Heart right ventricle (tissue), 16 donors: ENCODE results near the gene TWF1. TPM values are rescaled to one million over a fixed set of nuclear protein-coding genes. Genes with fewer than 3 reads are reported as not detected.
"Not testable (repeated sequence)": the region's sequence is repeated elsewhere in the genome, so short reads cannot be mapped to it uniquely, and the experiment has no call there.

ENCODE experiments used
- ATAC-seq, 8 donors: fragments of 200-7000 bp; cut with Tn5 transposase; one replicate each; pipeline ENCODE4 v1.9.1; 2020; ENCODE audit warnings: mild to moderate bottlenecking in 8 of 8, moderate library complexity in 8 of 8, moderate number of reproducible peaks in 1 of 8
- DNase-seq, 2 donors: peaks; one replicate each; pipeline ENCODE4 v3.0.0-alpha.2; 2020
- H3K27ac ChIP-seq, 10 donors: fragments of 200-600 bp; sonication (generic) in 2 of 10; one replicate each; pipeline versions ENCODE4 v1.5.0 to v1.8.0; 2020 to 2022; ENCODE audit warnings: mild to moderate bottlenecking in 3 of 10
- H3K27me3 ChIP-seq, 7 donors: fragments of 200-600 bp; one replicate each; pipeline ENCODE4 v1.8.0; 2021 to 2022; ENCODE audit warnings: mild to moderate bottlenecking in 2 of 7
- H3K36me3 ChIP-seq, 9 donors: fragments of 200-600 bp; sonication (generic) in 1 of 9; one replicate each; pipeline versions ENCODE4 v1.5.0 to v1.8.0; 2020 to 2022; ENCODE audit warnings: mild to moderate bottlenecking in 2 of 9
- H3K4me1 ChIP-seq, 9 donors: fragments of 200-600 bp; sonication (generic) in 1 of 9; one replicate each; pipeline versions ENCODE4 v1.5.0 to v1.8.0; 2020 to 2022; ENCODE audit warnings: mild to moderate bottlenecking in 4 of 9
- H3K4me3 ChIP-seq, 10 donors: fragments of 200-600 bp; sonication (generic) in 2 of 10; one replicate each; pipeline versions ENCODE4 v1.5.0 to v1.8.0; 2020 to 2022; ENCODE audit warnings: mild to moderate bottlenecking in 7 of 10, moderate library complexity in 2 of 10
- H3K9me3 ChIP-seq, 11 donors: fragments of 200-600 bp in 10 of 11; sonication (generic) in 2 of 11; one replicate each; pipeline versions ENCODE4 v1.5.0 to v1.8.0; 2013 to 2022; ENCODE audit warnings: mild to moderate bottlenecking in 2 of 11, control low read depth in 1 of 11, moderate library complexity in 1 of 11
- WGBS, 2 donors: extraction: QIAGEN DNeasy Blood & Tissue Kit; methylation state at CpG; one replicate each; pipeline ENCODE4 v1.1.7; 2013; ENCODE audit warnings: inconsistent platforms in 1 of 2; 5-methylcytosine and 5-hydroxymethylcytosine counted together
- intact Hi-C, 10 donors: fragments of 100-400 bp; cut with DNase I; formaldehyde crosslinking; loops; one replicate each; pipeline versions ENCODE4 v1.11.1 to v1.14.2; 2022
- polyA plus RNA-seq, 2 donors: library from polyadenylated mRNA; stranded (reverse); fragments of 200-250 nt; gene quantifications; one replicate each; pipeline ENCODE4 v1.2.3, GENCODE V29; 2013
- total RNA-seq, 10 donors: library from RNA; stranded (reverse); fragmentation: NEBNext Ultra II Directional in 3 of 10; extraction: Animal tissue kit (Norgen Biotek cat#: 25700) in 3 of 10; gene quantifications; one replicate each; pipeline versions ENCODE4 v1.2.1 to v1.2.4, GENCODE V29; 2021 to 2023
- TF ChIP-seq, protein P1 (sequence below), 9 donors: fragments of 200-600 bp; sonication (generic) in 2 of 9; IDR thresholded peaks; one replicate each; pipeline versions ENCODE4 v1.5.0 to v1.8.0; 2021 to 2022; ENCODE audit warnings: antibody characterized with exemption in 9 of 9, mild to moderate bottlenecking in 5 of 9, moderate library complexity in 1 of 9
- donor health status: Arrhythmogenic right ventricular cardiomyopathy.
- donor health status: ischemic (EF 13 %, LVEDD 7.1; RV severe dilation, severe dysfunction).
- donor health status: healthy with polysubstance abuse.
- donor health status: DM: no; HTN: yes; CAD: no.
- donor health status: DM: no; HTN: no; CAD: no.
- donor health status: ischemic (EF 25% LVEDD 6.9; RV normal size, moderate dysfunction).
- donor health status: ischemic (EF 25% LVEDD 5.7; RV mildly dilated, moderate dysfunction).
- donor health status: healthy.
- donor health status: DM: yes; HTN: yes; CAD: no.
- donor health status: Ischemic cardiomyopathy.
- donor health status: ischemic (EF 35%, LVEDD 5.7; RV mildly dilated, moderate dysfunction).
- donor health status: nonischemic (EF 11% LVEDD 7.7; RV severe dilation, severe dysfunction).
- donor health status: DM: yes; HTN: yes; CAD: no.
- donor health status: PGD.
- donor health status: ischemic (EF 29% LVEDD 5.4; RV normal size, mild dysfunction).
- donor health status: nonischemic (EF 23%, LVEDD 6.1; RV moderate dilation, normal function).

TWF1 gene
- total and polyA plus RNA-seq, 12 donors = 8.5 to 21.7 (median 11.1) TPM

DNA sequence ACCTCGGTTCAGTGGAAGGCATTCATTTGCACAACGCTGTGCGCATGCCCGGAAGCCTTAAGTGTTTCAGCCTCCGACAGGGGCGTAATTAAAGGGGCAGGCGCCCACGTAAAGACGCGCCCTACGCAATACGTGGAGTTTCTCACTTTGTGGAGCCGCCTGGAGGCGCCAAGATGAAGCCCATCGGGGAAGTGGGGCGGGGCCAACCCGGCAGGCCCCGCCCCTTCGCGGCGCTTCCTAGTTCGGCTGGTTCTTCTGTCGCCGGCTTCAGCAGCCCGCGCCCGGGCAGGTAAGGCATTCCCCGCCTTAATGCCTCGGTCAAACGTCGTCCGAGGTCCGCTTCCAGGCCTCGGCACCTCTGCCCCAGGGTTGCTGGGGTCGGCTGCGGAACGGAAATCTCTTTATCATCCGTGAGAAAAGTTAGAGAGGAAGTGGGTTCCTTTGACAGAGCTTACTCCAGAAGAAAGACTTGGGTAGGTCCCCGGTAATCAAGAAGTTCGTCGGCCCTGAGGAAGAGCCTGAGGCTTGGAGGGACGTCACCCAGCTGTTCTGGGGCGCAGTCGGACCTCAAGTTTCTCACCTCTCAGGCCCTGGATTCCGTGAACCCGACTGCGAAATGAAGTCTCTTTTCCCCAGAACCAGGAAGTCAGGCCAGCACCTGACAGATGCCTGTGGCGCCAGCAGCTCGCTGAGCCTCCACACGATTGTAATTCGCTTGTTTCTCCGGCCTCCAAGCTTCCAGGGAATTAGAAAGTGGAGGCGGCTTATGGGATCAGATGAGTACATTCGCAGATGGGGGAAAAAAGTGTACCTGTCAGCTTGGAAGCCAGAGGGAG lies 47.2 kb downstream of the TWF1 start, which contains the start of the genes IRAK4 and PUS7L:
TSS of gene IRAK4 (plus strand) at position 224 of the 836 bp plus-strand sequence. CDS start 9,161 bp downstream, outside the sequence.
TSS of gene PUS7L (minus strand) at position 63 of the 836 bp plus-strand sequence. CDS start 3,545 bp downstream, outside the sequence.
- Histone ChIP-seq H3K9me3 (no peaks in the 10 kb centered on the region), H3K27me3 (no peaks in the 10 kb centered on the region), H3K27ac (peak within 1 kb of the TSS in 9 of 10 donors; percentile 76 to 94 (median 88)), H3K36me3 (peaks cover 0 to 15% (median 8%) of the 10 kb centered on the region in 9 donors), H3K4me1 (peaks cover 4 to 52% (median 26%) of the 10 kb centered on the region in 9 donors), H3K4me3 (peak within 1 kb of the TSS; percentile 56 to 93 (median 78))
- whole genome bisulfite sequencing, 2 donors = 0% methylated on average over 54 of the region's 54 CpGs
- DNase-seq (peak; percentile 93 to 94), ATAC-seq (peak; percentile 99 to 100 (median 100))
- intact Hi-C loops = loop anchor here in 5 of 10 donors (1.0 to 5.0 kb wide), 4 partner anchors 47 to 123 kb away; partner anchors contain the start of gene TWF1 (in 4 of the 5)
- TF ChIP-seq, protein P1, sequence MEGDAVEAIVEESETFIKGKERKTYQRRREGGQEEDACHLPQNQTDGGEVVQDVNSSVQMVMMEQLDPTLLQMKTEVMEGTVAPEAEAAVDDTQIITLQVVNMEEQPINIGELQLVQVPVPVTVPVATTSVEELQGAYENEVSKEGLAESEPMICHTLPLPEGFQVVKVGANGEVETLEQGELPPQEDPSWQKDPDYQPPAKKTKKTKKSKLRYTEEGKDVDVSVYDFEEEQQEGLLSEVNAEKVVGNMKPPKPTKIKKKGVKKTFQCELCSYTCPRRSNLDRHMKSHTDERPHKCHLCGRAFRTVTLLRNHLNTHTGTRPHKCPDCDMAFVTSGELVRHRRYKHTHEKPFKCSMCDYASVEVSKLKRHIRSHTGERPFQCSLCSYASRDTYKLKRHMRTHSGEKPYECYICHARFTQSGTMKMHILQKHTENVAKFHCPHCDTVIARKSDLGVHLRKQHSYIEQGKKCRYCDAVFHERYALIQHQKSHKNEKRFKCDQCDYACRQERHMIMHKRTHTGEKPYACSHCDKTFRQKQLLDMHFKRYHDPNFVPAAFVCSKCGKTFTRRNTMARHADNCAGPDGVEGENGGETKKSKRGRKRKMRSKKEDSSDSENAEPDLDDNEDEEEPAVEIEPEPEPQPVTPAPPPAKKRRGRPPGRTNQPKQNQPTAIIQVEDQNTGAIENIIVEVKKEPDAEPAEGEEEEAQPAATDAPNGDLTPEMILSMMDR (IDR thresholded peaks at IDR 0.05) = peak in 8 of 9 donors; percentile 29 to 71 (median 52)

DNA sequence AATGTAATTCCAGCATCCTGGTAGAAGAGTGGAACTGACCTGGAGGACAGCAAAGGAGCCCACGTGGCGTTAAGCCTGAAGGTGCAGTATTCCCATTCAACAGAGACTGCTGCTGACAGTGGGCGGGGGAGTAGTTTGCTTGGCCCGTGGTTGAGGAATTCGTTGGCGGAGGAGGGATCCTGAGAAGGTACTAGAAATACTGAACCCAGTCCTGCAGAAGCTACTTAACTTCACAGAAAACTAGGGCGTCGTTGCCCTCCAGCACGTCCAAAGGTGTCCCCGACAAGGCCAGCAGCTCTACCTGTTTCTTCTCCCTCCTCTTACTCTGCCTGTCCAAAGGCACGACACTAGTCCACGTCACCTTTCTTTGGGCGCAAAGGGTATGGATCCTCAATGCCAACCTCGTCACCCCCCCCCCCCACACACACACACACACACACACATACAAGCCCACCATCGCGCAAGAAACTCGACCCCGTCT lies 47.8 kb downstream of the TWF1 start:
- TF ChIP-seq, protein P1 (IDR thresholded peaks at IDR 0.05) = no peak
- peaks cover 4 to 52% (median 26%) of the 10 kb centered on the region in 9 donors for H3K4me1 ChIP-seq
- no peaks in the 10 kb centered on the region for H3K9me3 ChIP-seq
- intact Hi-C loops = loop anchor here in 5 of 10 donors (1.0 to 5.0 kb wide), 4 partner anchors 48 to 124 kb away; partner anchors contain the start of gene TWF1 (in 4 of the 5)
- ATAC-seq (peak; percentile 9 to 45 (median 26)), DNase-seq (no peak)
- H3K27me3 ChIP-seq = no peaks in the 10 kb centered on the region
- H3K36me3 ChIP-seq = peaks cover 0 to 18% (median 8%) of the 10 kb centered on the region in 9 donors
- 0% methylated on average over 18 of the region's 18 CpGs for WGBS, 2 donors
- H3K27ac ChIP-seq = peak overlapping the region in 8 of 10 donors; percentile 44 to 94 (median 86)
- peak overlapping the region; percentile 34 to 93 (median 76) for H3K4me3 ChIP-seq

DNA sequence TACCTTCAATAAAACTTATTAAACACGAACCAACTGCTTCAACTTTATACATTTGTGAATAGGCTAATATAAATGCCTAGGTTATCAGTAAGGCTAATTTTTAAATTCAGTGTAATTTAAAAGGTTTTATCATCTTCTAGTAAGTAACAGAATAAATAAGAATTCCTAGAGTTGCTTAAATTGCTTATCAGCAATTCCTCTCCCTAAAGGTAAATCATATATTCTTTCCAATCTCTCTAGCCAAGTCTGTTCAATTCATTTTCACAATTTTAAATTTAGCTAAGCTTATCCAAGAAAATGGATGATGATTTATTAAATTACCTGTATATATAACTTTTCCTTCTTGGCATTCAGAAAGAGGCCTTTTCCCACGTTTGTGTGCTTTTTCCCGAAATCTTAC lies 52.1 kb downstream of the TWF1 start:
- Histone ChIP-seq H3K27ac (no peak overlapping the region), H3K4me3 (no peak overlapping the region), H3K27me3 (no peaks in the 10 kb centered on the region), H3K4me1 (peaks cover 3 to 14% (median 7%) of the 10 kb centered on the region in 9 donors), H3K36me3 (peaks cover 0 to 27% (median 8%) of the 10 kb centered on the region in 9 donors), H3K9me3 (no peaks in the 10 kb centered on the region)
- ATAC-seq (no peak), DNase-seq (no peak)
- 91 to 98% methylated on average over 3 of the region's 3 CpGs for WGBS, 2 donors
- intact Hi-C loops = no loop called here
- TF ChIP-seq, protein P1 (IDR thresholded peaks at IDR 0.05) = no peak

DNA sequence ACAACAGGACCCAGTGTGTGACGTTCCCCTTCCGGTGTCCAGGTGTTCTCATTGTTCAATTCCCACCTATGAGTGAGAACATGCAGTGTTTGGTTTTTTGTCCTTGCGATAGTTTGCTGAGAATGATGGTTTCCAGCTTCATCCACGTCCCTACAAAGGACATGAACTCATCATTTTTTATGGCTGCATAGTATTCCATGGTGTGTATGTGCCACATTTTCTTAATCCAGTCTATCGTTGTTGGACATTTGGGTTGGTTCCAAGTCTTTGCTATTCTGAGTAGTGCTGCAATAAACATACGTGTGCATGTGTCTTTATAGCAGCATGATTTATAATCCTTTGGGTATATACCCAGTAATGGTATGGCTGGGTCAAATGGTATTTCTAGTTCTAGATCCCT lies 54.8 kb downstream of the TWF1 start:
- ATAC-seq, H3K27ac ChIP-seq, H3K4me3 ChIP-seq, H3K9me3 ChIP-seq, intact Hi-C loops, H3K4me1 ChIP-seq, DNase-seq, H3K27me3 ChIP-seq: not testable (repeated sequence)
- H3K36me3 ChIP-seq = peaks cover 0 to 29% (median 8%) of the 10 kb centered on the region in 9 donors
- WGBS, 2 donors = 96% methylated on average over 5 of the region's 6 CpGs
